MCF 10A (cell line): Measurements from ENCODE around the gene PTPRT. TPM values are rescaled to one million over a fixed set of nuclear protein-coding genes. Genes with fewer than 3 reads are reported as not detected.
"Not testable (repeated sequence)": the region's sequence is repeated elsewhere in the genome, so short reads cannot be mapped to it uniquely, and the experiment has no call there.

ENCODE experiments used
- BruUV-seq: library from RNA; stranded (reverse); fragments of 400-500 nt; replicated peaks from 2 replicates; lab custom pipeline; 2021; lab: Mats Ljungman, UMichigan
- CTCF ChIA-PET: fragments of 300-600 bp; sonication (Branson Sonifier 250); formaldehyde crosslinking; extraction: SDS; loops from one replicate; lab custom pipeline; 2021; ENCODE audit warnings: antibody characterized with exemption, inconsistent platforms; lab: Yijun Ruan, JAX
- POLR2A ChIA-PET: fragments of 300-600, 350-650 bp; sonication (Branson Sonifier 250); formaldehyde crosslinking; extraction: SDS; loops from one replicate; lab custom pipeline; 2020; ENCODE audit warnings: antibody characterized with exemption, inconsistent platforms; lab: Yijun Ruan, JAX
- DNase-seq: peaks from one replicate; pipeline ENCODE4 v3.0.0-alpha.2; 2018; ENCODE audit not compliant: unreplicated experiment
- H3K27ac Mint-ChIP-seq: one replicate; pipeline ENCODE4 v1.8.0; 2022; ENCODE audit warnings: mild to moderate bottlenecking, low read depth, mixed read lengths; ENCODE audit not compliant: unreplicated experiment
- H3K27me3 Mint-ChIP-seq: one replicate; pipeline ENCODE4 v1.8.0; 2022; ENCODE audit warnings: mixed read lengths; ENCODE audit not compliant: insufficient read depth, unreplicated experiment
- H3K36me3 Mint-ChIP-seq: one replicate; pipeline ENCODE4 v1.8.0; 2022; ENCODE audit warnings: mild to moderate bottlenecking, moderate library complexity, mixed read lengths; ENCODE audit not compliant: insufficient read depth, unreplicated experiment
- H3K4me1 Mint-ChIP-seq: one replicate; pipeline ENCODE4 v1.8.0; 2022; ENCODE audit warnings: mixed read lengths; ENCODE audit not compliant: insufficient read depth, unreplicated experiment
- H3K4me3 Mint-ChIP-seq: one replicate; pipeline ENCODE4 v1.8.0; 2022; ENCODE audit warnings: mild to moderate bottlenecking, moderate library complexity, mixed read lengths; ENCODE audit not compliant: unreplicated experiment
- H3K9me3 Mint-ChIP-seq: one replicate; pipeline ENCODE4 v1.8.0; 2022; ENCODE audit warnings: mixed read lengths; ENCODE audit not compliant: unreplicated experiment
- CTCF ChIP-seq: fragments of 200-600 bp; IDR thresholded peaks from one replicate; pipeline ENCODE4 v1.8.0; 2022; ENCODE audit warnings: antibody characterized with exemption, mild to moderate bottlenecking; ENCODE audit not compliant: unreplicated experiment
- intact Hi-C: fragments of 100-400 bp; cut with micrococcal nuclease; formaldehyde crosslinking; loops from 2 replicates; pipeline ENCODE4 v1.14.1; 2022
- total RNA-seq: library from RNA; stranded (reverse); gene quantifications from 2 replicates; pipeline ENCODE4 v1.2.3, GENCODE V29; 2022

PTPRT gene
- total RNA-seq, 1 experiment from 2014 or later, result not detected

GRCh38 chr20:42218621-42219374 is 970.9 kb downstream of the PTPRT start:
- Mint-ChIP-seq H3K4me3 (no peak overlapping the region), H3K9me3 (peaks cover 46% of the 10 kb centered on the region), H3K27me3 (no peaks in the 10 kb centered on the region), H3K36me3 (no peaks in the 10 kb centered on the region), H3K27ac (no peak overlapping the region), H3K4me1 (no peaks in the 10 kb centered on the region)
- no peak for TF ChIP-seq CTCF
- intact Hi-C loops, result no loop called here
- DNase-seq, result no peak
- CTCF ChIA-PET, result no interaction called here
- no TSS peak for BruUV-seq
- POLR2A ChIA-PET, result no interaction called here

- Mint-ChIP-seq H3K4me3 (no peak overlapping the region), H3K9me3 (peaks cover 32% of the 10 kb centered on the region), H3K36me3 (no peaks in the 10 kb centered on the region), H3K4me1 (no peaks in the 10 kb centered on the region), H3K27ac (no peak overlapping the region), H3K27me3 (no peaks in the 10 kb centered on the region)
- intact Hi-C loops, result no loop called here
- ChIA-PET CTCF (no interaction called here), POLR2A (no interaction called here)
- TF ChIP-seq CTCF, result no peak
- DNase-seq, result no peak
- no TSS peak for BruUV-seq
Observed at GRCh38 chr20:42214074-42214473, 975.6 kb downstream of the PTPRT start.

GRCh38 chr20:42212391-42212790 is 977.3 kb downstream of the PTPRT start:
- TF ChIP-seq CTCF, result no peak
- no peak for DNase-seq
- POLR2A ChIA-PET, result no interaction called here
- H3K27ac Mint-ChIP-seq, result no peak overlapping the region
- H3K27me3 Mint-ChIP-seq, result no peaks in the 10 kb centered on the region
- CTCF ChIA-PET, result no interaction called here
- no peaks in the 10 kb centered on the region for H3K4me1 Mint-ChIP-seq
- H3K9me3 Mint-ChIP-seq, result peaks cover 34% of the 10 kb centered on the region
- H3K36me3 Mint-ChIP-seq, result no peaks in the 10 kb centered on the region
- intact Hi-C loops, result no loop called here
- no peak overlapping the region for H3K4me3 Mint-ChIP-seq
- no TSS peak for BruUV-seq

- H3K36me3 Mint-ChIP-seq, POLR2A ChIA-PET, H3K27me3 Mint-ChIP-seq, H3K27ac Mint-ChIP-seq, H3K4me1 Mint-ChIP-seq, intact Hi-C loops, H3K4me3 Mint-ChIP-seq, DNase-seq, BruUV-seq, CTCF ChIA-PET: not testable (repeated sequence)
- peaks cover 30% of the 10 kb centered on the region for H3K9me3 Mint-ChIP-seq
Observed at GRCh38 chr20:42206557-42206956, 983.1 kb downstream of the PTPRT start.
